ENCODE data around the gene RELN.

DNA sequence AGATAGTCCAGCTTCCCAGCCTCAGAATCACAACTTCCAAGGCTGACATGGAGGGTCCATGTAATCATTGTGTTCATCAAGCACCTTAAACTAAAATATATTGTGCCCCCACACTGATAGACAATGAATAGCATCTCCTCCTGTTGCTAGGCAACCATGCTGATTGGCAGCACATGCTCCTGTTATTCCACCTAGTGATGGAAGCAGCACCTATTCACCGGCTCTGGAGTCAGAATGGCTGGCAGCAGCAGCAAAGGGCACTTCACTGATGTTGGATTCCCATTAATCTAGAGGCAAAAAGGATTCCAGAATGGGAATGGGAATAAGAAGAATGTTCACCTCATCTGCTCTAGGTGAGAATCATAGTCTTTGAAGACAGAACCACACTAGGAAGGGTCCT lies 55.0 kb downstream of the RELN start:
- TF ChIP-seq, protein P1, sequence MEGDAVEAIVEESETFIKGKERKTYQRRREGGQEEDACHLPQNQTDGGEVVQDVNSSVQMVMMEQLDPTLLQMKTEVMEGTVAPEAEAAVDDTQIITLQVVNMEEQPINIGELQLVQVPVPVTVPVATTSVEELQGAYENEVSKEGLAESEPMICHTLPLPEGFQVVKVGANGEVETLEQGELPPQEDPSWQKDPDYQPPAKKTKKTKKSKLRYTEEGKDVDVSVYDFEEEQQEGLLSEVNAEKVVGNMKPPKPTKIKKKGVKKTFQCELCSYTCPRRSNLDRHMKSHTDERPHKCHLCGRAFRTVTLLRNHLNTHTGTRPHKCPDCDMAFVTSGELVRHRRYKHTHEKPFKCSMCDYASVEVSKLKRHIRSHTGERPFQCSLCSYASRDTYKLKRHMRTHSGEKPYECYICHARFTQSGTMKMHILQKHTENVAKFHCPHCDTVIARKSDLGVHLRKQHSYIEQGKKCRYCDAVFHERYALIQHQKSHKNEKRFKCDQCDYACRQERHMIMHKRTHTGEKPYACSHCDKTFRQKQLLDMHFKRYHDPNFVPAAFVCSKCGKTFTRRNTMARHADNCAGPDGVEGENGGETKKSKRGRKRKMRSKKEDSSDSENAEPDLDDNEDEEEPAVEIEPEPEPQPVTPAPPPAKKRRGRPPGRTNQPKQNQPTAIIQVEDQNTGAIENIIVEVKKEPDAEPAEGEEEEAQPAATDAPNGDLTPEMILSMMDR (IDR thresholded peaks at IDR 0.05): no peak
- no peak for TF ChIP-seq REST (IDR thresholded peaks at IDR 0.05; ENCODE audit: insufficient read depth in 1 of 2, low read depth in 2 of 2, low read length in 1 of 2)

All from Panc1 (cell line).